ENCODE results near the gene PCYT1A.
"Not testable (repeated sequence)": the region's sequence is repeated elsewhere in the genome, so short reads cannot be mapped to it uniquely, and the experiment has no call there.

The PCYT1A gene

DNA sequence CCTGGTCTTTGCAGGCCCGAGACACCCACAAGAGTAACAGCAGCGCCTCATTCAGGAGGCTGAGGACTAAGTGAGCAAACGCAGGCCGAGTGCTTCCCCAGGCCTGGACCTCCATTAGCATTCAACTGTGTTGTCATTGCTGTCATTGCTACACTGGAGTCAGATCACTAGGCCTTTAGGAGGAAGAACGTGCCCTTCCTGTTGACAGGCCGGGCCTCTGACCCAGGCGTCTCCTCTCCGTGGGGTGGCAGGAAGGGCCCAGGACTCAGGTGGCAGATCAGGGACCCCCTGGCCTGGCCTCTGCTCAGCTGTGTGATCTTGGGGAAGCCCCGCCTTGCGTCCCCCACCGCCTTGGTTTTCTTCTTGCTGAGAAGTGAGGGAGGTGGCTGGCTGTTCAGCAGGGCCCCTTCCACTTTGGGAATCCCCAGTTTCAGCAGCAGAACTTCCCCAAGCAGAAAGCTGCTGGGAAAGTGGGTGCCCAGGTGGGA, 95.4 kb downstream of the PCYT1A start:
- no peak for DNase-seq (ENCODE audit: low read depth)

DNA sequence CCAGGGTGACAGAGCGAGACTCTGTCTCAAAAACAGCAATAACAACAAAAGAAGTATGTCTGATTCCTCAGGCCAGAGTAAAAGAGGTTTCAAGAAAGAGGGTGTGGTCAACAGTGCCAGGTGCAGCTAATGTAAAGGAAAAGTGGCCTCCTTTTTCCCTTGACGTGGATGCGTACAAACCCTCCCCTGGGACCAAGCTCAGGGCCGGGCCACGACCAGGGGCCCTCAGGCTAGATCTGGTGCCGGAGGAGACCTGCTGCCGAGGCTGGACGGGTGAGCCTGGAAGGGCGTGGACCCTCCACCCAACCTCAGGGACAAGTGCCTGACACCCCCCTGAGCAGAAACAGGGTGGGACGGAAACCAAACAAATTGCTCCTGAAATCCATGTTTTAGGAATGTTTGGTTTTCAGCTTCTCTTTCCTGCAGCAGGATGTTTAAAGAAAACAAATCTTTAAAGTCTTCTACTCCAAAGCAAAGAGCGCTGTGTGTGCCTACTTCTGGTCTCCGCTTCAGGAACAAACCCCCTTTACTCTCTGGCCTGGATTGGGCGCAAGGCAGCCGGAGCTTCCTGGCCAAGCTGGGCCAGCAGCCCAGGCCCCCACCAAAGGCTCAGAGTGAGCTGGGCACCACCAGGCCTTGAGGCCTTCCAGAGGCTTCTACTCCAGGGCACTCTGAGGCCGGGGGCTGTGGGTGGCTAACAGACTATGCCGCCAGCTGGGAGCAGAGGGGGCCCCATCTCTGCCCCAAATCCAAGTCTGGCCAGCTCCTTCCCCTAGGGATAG, 97.8 kb downstream of the PCYT1A start:
- no peak for DNase-seq (ENCODE audit: low read depth)

DNA sequence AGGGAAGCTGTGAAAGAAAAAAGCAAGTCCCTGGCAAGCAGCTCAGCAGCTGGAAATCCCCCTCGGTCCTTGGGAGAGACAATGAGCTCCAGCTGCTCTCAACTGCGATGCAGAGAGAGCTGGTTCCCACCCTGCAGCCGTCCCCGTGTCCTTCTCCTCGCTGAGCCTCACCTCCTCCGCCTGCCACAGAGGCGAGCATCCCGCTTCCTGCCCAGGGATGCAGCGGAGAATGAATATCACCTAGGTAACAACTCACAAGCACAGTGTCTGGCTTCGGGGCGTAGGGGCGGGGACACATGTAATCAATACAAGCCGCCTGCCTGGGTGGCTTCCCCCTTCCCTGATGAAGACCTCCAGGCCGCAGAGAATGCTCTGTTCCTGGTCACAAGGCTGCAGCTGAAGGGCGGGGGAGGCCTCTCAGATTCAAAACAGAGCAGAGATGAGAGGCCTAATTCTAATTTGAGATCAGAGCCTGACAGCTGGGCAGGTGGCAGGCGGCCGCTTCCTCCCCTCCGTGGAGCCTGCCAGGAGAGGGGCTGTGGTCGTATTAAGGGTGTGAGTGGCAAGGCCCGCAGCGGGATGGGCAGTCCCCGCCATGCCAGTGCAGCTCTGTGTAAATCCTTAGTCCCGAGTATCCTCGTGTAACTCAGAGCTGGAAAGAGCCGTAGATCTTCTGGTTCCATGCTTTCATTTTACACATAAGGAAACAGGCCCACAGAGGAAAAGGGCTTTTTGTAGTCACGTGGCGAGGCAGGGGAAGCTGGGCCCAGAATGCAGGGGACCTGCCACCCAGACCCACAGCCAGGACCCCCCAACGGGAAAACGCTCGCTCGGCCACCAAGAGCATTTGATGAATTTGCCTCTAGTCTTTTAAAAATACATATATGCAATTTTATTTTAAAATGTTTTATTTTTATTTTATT, 100.6 kb downstream of the PCYT1A start:
- DNase-seq (ENCODE audit: low read depth): no peak

DNA sequence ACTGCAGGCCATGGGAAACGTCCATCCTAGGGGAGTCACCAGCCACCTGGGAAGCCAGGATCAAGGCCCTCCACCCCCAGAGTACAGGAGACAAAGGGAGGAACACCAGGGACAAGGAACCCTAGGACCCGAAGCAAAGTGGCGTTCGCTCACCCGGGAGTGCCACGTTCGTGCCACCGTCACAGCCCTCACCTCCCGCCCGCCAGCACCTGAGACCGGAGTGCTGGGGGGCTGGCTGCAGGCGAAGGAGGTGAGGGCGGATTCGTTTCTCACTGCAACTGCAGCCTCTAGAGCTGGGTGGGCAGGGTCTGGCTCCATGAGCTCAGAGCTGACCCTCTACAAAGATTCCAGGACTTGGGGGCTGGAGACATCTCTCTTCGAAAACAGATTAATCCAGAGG, 102.6 kb downstream of the PCYT1A start:
- DNase-seq (ENCODE audit: low read depth): no peak

DNA sequence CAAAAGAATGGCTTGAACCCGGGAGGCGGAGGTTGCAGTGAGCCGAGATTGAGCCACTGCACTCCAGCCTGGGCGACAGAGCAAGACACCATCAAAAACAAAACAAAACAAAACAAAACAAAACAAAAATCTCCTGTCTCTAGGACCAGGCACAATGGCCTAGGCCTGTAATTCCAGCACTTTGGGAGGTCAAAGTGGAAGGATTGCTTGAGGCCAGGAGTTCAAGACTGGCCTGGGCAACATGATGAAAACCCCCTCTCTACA, 103.4 kb downstream of the PCYT1A start:
- DNase-seq (ENCODE audit: low read depth): not testable (repeated sequence)

DNA sequence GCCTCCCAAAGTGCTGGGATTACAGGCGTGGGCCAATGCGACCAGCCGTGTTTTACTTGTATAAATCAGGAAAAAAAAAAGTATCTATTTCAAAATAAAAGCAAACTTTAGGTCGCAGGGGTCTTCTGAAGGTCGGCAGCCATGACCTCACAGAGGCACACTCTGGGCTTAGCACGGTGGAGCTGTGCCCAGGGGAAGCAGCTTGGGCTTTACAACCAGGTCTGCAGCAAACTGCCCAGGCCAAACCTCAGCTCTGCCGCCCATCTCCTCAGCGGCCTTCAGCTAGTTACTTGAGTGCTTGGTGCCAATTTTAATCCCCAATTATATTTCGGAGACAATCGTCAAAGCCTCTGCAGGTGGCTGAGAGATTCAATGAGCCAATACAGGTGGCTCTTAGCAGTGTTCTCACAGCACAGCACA, 106.4 kb downstream of the PCYT1A start:
- DNase-seq (ENCODE audit: low read depth): no peak

DNA sequence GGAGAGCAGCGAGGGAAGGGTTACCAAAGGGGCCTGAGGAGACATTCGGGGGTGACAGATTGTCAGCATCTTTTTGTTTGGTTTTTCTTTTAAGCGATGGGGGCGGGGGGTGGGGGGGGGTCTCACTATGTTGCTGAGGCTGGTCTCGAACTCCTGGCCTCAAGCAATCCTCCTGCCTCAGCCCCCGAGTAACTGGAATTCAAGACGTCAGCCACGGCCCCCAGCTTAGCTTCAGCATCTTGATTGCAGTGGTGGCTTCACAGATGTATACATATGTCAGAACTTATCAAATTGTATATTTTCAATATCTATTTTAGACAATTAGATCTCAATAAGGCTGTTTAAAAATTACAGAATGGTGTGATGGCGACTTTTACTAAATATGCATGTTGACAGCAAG, 107.2 kb downstream of the PCYT1A start:
- DNase-seq (ENCODE audit: low read depth): no peak

Data from HS-5 (cell line).